ENCODE data around the gene WFS1.

WFS1 gene

GRCh38 chr4:6342530-6343293 lies 73.1 kb downstream of the WFS1 start:
- no peak for DNase-seq

GRCh38 chr4:6343939-6344408 lies 74.3 kb downstream of the WFS1 start:
- no peak for DNase-seq

GRCh38 chr4:6345096-6345830 lies 75.6 kb downstream of the WFS1 start:
- no peak for DNase-seq

- no peak for DNase-seq
These were observed 76.2 kb downstream of the WFS1 start for GRCh38 chr4:6345866-6346265.

- DNase-seq = no peak
These were observed 76.9 kb downstream of the WFS1 start for GRCh38 chr4:6346373-6347110.

GRCh38 chr4:6347511-6348045 lies 77.9 kb downstream of the WFS1 start:
- DNase-seq = no peak

- no peak for DNase-seq
These were observed 78.8 kb downstream of the WFS1 start for GRCh38 chr4:6348408-6348807.

GRCh38 chr4:6349896-6350603 lies 80.4 kb downstream of the WFS1 start:
- DNase-seq = no peak

GRCh38 chr4:6350646-6351045 lies 81.0 kb downstream of the WFS1 start:
- no peak for DNase-seq

- no peak for DNase-seq
These were observed 81.8 kb downstream of the WFS1 start for GRCh38 chr4:6351246-6352000.

- no peak for DNase-seq
These were observed 82.5 kb downstream of the WFS1 start for GRCh38 chr4:6352031-6352692.
